ENCODE data around the gene PANK1.

The PANK1 gene

DNA sequence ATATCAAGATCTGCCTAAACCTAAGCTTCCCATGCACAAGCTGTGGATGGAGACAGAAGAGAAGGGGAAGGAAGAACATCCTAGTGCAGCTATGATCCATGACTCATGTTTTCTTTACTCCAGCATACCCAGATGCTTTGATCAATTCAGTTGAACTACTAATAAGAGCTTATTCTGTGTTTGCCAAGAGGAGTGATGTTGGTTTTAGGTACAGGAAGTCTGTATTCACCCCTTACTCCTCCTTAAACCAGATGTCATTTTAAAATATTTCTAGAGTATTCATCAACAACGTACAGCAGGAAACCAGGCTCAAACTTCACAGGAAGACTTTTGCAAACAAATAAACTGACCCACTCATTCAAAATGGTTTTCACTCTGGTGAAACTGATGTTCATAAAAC is 29.2 kb downstream of the PANK1 start:
- no peak for TF ChIP-seq SNAI2 (CRISPR knock-in tag; IDR thresholded peaks at IDR 0.05)
- no peak for TF ChIP-seq PATZ1 (CRISPR knock-in tag; IDR thresholded peaks at IDR 0.05; ENCODE audit: borderline replicate concordance)
- no peak for TF ChIP-seq ZNF565 (CRISPR knock-in tag; conservative IDR thresholded peaks at IDR 0.05; ENCODE audit: low read depth)
- TF ChIP-seq TCF4 (CRISPR knock-in tag; IDR thresholded peaks at IDR 0.05; ENCODE audit: borderline replicate concordance): no peak
- TF ChIP-seq TOX (CRISPR knock-in tag; IDR thresholded peaks at IDR 0.05; ENCODE audit: borderline replicate concordance): no peak
- TF ChIP-seq RARB (CRISPR knock-in tag; IDR thresholded peaks at IDR 0.05): no peak
- TF ChIP-seq CREB5 (CRISPR knock-in tag; IDR thresholded peaks at IDR 0.05; ENCODE audit: low read depth): no peak
- no peak for TF ChIP-seq ESRRG (CRISPR knock-in tag; IDR thresholded peaks at IDR 0.05)
- ATAC-seq: no peak

- no peak for ATAC-seq
- no peak for TF ChIP-seq OSR1 (CRISPR knock-in tag; IDR thresholded peaks at IDR 0.05)
- TF ChIP-seq, protein P1, sequence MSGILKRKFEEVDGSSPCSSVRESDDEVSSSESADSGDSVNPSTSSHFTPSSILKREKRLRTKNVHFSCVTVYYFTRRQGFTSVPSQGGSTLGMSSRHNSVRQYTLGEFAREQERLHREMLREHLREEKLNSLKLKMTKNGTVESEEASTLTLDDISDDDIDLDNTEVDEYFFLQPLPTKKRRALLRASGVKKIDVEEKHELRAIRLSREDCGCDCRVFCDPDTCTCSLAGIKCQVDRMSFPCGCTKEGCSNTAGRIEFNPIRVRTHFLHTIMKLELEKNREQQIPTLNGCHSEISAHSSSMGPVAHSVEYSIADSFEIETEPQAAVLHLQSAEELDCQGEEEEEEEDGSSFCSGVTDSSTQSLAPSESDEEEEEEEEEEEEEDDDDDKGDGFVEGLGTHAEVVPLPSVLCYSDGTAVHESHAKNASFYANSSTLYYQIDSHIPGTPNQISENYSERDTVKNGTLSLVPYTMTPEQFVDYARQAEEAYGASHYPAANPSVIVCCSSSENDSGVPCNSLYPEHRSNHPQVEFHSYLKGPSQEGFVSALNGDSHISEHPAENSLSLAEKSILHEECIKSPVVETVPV (CRISPR knock-in tag; IDR thresholded peaks at IDR 0.05): no peak
- TF ChIP-seq ZFP30 (CRISPR knock-in tag; IDR thresholded peaks at IDR 0.05): no peak
- TF ChIP-seq, protein P2, sequence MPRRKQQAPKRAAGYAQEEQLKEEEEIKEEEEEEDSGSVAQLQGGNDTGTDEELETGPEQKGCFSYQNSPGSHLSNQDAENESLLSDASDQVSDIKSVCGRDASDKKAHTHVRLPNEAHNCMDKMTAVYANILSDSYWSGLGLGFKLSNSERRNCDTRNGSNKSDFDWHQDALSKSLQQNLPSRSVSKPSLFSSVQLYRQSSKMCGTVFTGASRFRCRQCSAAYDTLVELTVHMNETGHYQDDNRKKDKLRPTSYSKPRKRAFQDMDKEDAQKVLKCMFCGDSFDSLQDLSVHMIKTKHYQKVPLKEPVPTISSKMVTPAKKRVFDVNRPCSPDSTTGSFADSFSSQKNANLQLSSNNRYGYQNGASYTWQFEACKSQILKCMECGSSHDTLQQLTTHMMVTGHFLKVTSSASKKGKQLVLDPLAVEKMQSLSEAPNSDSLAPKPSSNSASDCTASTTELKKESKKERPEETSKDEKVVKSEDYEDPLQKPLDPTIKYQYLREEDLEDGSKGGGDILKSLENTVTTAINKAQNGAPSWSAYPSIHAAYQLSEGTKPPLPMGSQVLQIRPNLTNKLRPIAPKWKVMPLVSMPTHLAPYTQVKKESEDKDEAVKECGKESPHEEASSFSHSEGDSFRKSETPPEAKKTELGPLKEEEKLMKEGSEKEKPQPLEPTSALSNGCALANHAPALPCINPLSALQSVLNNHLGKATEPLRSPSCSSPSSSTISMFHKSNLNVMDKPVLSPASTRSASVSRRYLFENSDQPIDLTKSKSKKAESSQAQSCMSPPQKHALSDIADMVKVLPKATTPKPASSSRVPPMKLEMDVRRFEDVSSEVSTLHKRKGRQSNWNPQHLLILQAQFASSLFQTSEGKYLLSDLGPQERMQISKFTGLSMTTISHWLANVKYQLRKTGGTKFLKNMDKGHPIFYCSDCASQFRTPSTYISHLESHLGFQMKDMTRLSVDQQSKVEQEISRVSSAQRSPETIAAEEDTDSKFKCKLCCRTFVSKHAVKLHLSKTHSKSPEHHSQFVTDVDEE (CRISPR knock-in tag; IDR thresholded peaks at IDR 0.05): no peak
- no peak for TF ChIP-seq ZC3H10 (CRISPR knock-in tag; IDR thresholded peaks at IDR 0.05)
- TF ChIP-seq SNAI2 (CRISPR knock-in tag; IDR thresholded peaks at IDR 0.05): no peak
- TF ChIP-seq ESRRG (CRISPR knock-in tag; IDR thresholded peaks at IDR 0.05): no peak
- TF ChIP-seq TOX (CRISPR knock-in tag; IDR thresholded peaks at IDR 0.05; ENCODE audit: borderline replicate concordance): no peak
- no peak for TF ChIP-seq ZNF70 (CRISPR knock-in tag; IDR thresholded peaks at IDR 0.05)
- TF ChIP-seq BACH2 (CRISPR knock-in tag; IDR thresholded peaks at IDR 0.05; ENCODE audit: borderline replicate concordance): no peak
- TF ChIP-seq RARB (CRISPR knock-in tag; IDR thresholded peaks at IDR 0.05): no peak
Measured at GRCh38 chr10:89615112-89615511, 29.9 kb downstream of the PANK1 start.

- no peak for TF ChIP-seq OSR1 (CRISPR knock-in tag; IDR thresholded peaks at IDR 0.05)
- TF ChIP-seq ZNF565 (CRISPR knock-in tag; conservative IDR thresholded peaks at IDR 0.05; ENCODE audit: low read depth): no peak
- TF ChIP-seq TOX (CRISPR knock-in tag; IDR thresholded peaks at IDR 0.05; ENCODE audit: borderline replicate concordance): no peak
- TF ChIP-seq GLIS3 (CRISPR knock-in tag; IDR thresholded peaks at IDR 0.05): no peak
- no peak for TF ChIP-seq POU6F1 (CRISPR knock-in tag; IDR thresholded peaks at IDR 0.05; ENCODE audit: borderline replicate concordance, low read depth)
- TF ChIP-seq ZFP30 (CRISPR knock-in tag; IDR thresholded peaks at IDR 0.05): no peak
- TF ChIP-seq ESRRG (CRISPR knock-in tag; IDR thresholded peaks at IDR 0.05): no peak
- TF ChIP-seq PATZ1 (CRISPR knock-in tag; IDR thresholded peaks at IDR 0.05; ENCODE audit: borderline replicate concordance): no peak
- TF ChIP-seq PPARA (CRISPR knock-in tag; IDR thresholded peaks at IDR 0.05; ENCODE audit: borderline replicate concordance): no peak
Measured at GRCh38 chr10:89613582-89613981, 31.5 kb downstream of the PANK1 start.

More at GRCh38 chr10:89613582-89613981, 31.5 kb downstream of the PANK1 start:
- no peak for ATAC-seq

Measured in SK-N-SH treated with all-trans-retinoic acid at 6 μM for 48 hours (cell line).